ENCODE data around the gene PDE4D.

DNA sequence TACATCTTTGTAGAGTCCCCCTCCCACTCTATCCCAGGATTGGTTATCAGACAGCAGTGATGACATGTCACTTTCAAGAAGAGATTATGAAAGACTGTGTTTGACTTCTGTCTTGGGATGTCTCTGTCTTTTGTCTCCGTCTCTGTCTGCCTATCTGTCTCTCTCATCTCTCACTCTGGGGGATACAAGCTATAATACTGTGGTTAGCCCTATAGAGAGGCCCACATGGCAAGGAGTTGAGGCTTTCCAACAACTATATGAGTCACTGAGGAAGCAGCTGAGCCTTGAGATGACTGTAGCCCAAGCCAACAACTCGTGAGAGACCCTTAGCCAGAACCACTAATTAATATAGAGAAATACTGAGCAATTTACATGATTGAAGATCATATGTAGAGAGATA is 284.8 kb downstream of the PDE4D start:
- TF ChIP-seq POLR2A (IDR thresholded peaks at IDR 0.05; ENCODE audit: low read depth, low read length) = no peak
- no peak for TF ChIP-seq POLR2AphosphoS5 (IDR thresholded peaks at IDR 0.05; ENCODE audit: insufficient read depth, low read depth, low read length)
- TF ChIP-seq EZH2 (IDR thresholded peaks at IDR 0.05; ENCODE audit: borderline replicate concordance, low read depth, low read length, severe bottlenecking) = no peak
- TF ChIP-seq CTCF (IDR thresholded peaks at IDR 0.05; ENCODE audit: extremely low read depth in 1 of 2, insufficient read depth in 1 of 2, low read depth in 1 of 2, low read length in 2 of 2) = no peak
- TF ChIP-seq, protein P1, sequence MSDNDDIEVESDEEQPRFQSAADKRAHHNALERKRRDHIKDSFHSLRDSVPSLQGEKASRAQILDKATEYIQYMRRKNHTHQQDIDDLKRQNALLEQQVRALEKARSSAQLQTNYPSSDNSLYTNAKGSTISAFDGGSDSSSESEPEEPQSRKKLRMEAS (IDR thresholded peaks at IDR 0.05; ENCODE audit: insufficient read depth, insufficient read length) = no peak

Measured in endothelial cell of umbilical vein (primary cell).